Measurements from ENCODE around the gene ZNF385B. TPM values are rescaled to one million over a fixed set of nuclear protein-coding genes. Genes with fewer than 3 reads are reported as not detected.

Gene ZNF385B
- polyA plus RNA-seq, 1 donor from 2014 or later, result not detected

- Mint-ChIP-seq H3K4me1 (no peaks in the 10 kb centered on the region), H3K36me3 (no peaks in the 10 kb centered on the region), H3K4me3 (no peak overlapping the region), H3K27ac (no peak overlapping the region), H3K27me3 (no peaks in the 10 kb centered on the region), H3K9me3 (no peaks in the 10 kb centered on the region)
These were observed 283.1 kb downstream of the ZNF385B start for GRCh38 chr2:179578171-179578916.

- H3K9me3 Mint-ChIP-seq, result no peaks in the 10 kb centered on the region
- no peak overlapping the region for H3K27ac Mint-ChIP-seq
- H3K36me3 Mint-ChIP-seq, result no peaks in the 10 kb centered on the region
- H3K4me1 Mint-ChIP-seq, result no peaks in the 10 kb centered on the region
- H3K4me3 Mint-ChIP-seq, result no peak overlapping the region
- H3K27me3 Mint-ChIP-seq, result no peaks in the 10 kb centered on the region
These were observed 287.3 kb downstream of the ZNF385B start for GRCh38 chr2:179574061-179574519.

GRCh38 chr2:179572544-179572943 is 288.9 kb downstream of the ZNF385B start:
- no peaks in the 10 kb centered on the region for H3K36me3 Mint-ChIP-seq
- no peaks in the 10 kb centered on the region for H3K27me3 Mint-ChIP-seq
- no peaks in the 10 kb centered on the region for H3K4me1 Mint-ChIP-seq
- no peak overlapping the region for H3K27ac Mint-ChIP-seq
- H3K9me3 Mint-ChIP-seq, result no peaks in the 10 kb centered on the region
- no peak overlapping the region for H3K4me3 Mint-ChIP-seq

- H3K4me3 Mint-ChIP-seq, result no peak overlapping the region
- H3K36me3 Mint-ChIP-seq, result no peaks in the 10 kb centered on the region
- no peak overlapping the region for H3K27ac Mint-ChIP-seq
- H3K9me3 Mint-ChIP-seq, result no peaks in the 10 kb centered on the region
- H3K4me1 Mint-ChIP-seq, result no peaks in the 10 kb centered on the region
- H3K27me3 Mint-ChIP-seq, result no peaks in the 10 kb centered on the region
These were observed 289.7 kb downstream of the ZNF385B start for GRCh38 chr2:179571721-179572120.

GRCh38 chr2:179571252-179571651 is 290.2 kb downstream of the ZNF385B start:
- H3K4me1 Mint-ChIP-seq, result no peaks in the 10 kb centered on the region
- H3K4me3 Mint-ChIP-seq, result no peak overlapping the region
- H3K36me3 Mint-ChIP-seq, result no peaks in the 10 kb centered on the region
- H3K9me3 Mint-ChIP-seq, result no peaks in the 10 kb centered on the region
- no peak overlapping the region for H3K27ac Mint-ChIP-seq
- H3K27me3 Mint-ChIP-seq, result no peaks in the 10 kb centered on the region

- Mint-ChIP-seq H3K36me3 (no peaks in the 10 kb centered on the region), H3K9me3 (no peaks in the 10 kb centered on the region), H3K27me3 (no peaks in the 10 kb centered on the region), H3K4me1 (no peaks in the 10 kb centered on the region), H3K4me3 (no peak overlapping the region), H3K27ac (no peak overlapping the region)
These were observed 291.6 kb downstream of the ZNF385B start for GRCh38 chr2:179569831-179570233.

- H3K36me3 Mint-ChIP-seq, result no peaks in the 10 kb centered on the region
- no peak overlapping the region for H3K27ac Mint-ChIP-seq
- H3K9me3 Mint-ChIP-seq, result no peaks in the 10 kb centered on the region
- H3K4me1 Mint-ChIP-seq, result no peaks in the 10 kb centered on the region
- no peaks in the 10 kb centered on the region for H3K27me3 Mint-ChIP-seq
- no peak overlapping the region for H3K4me3 Mint-ChIP-seq
These were observed 295.6 kb downstream of the ZNF385B start for GRCh38 chr2:179565807-179566206.

GRCh38 chr2:179562330-179562885 is 299.0 kb downstream of the ZNF385B start:
- H3K27ac Mint-ChIP-seq, result no peak overlapping the region
- H3K4me1 Mint-ChIP-seq, result no peaks in the 10 kb centered on the region
- peaks cover 0 to 2% (median 0%) of the 10 kb centered on the region in 3 donors for H3K9me3 Mint-ChIP-seq
- no peak overlapping the region for H3K4me3 Mint-ChIP-seq
- H3K27me3 Mint-ChIP-seq, result peaks cover 4% of the 10 kb centered on the region
- H3K36me3 Mint-ChIP-seq, result no peaks in the 10 kb centered on the region

- Mint-ChIP-seq H3K27me3 (peaks cover 4% of the 10 kb centered on the region), H3K27ac (no peak overlapping the region), H3K9me3 (peaks cover 0 to 2% (median 0%) of the 10 kb centered on the region in 3 donors), H3K4me3 (no peak overlapping the region), H3K4me1 (no peaks in the 10 kb centered on the region), H3K36me3 (no peaks in the 10 kb centered on the region)
These were observed 299.7 kb downstream of the ZNF385B start for GRCh38 chr2:179561702-179562101.

GRCh38 chr2:179560257-179560735 is 301.1 kb downstream of the ZNF385B start:
- Mint-ChIP-seq H3K9me3 (peaks cover 0 to 2% (median 0%) of the 10 kb centered on the region in 3 donors), H3K4me1 (no peaks in the 10 kb centered on the region), H3K27me3 (peaks cover 4% of the 10 kb centered on the region), H3K36me3 (no peaks in the 10 kb centered on the region), H3K4me3 (no peak overlapping the region), H3K27ac (no peak overlapping the region)

- Mint-ChIP-seq H3K4me1 (no peaks in the 10 kb centered on the region), H3K36me3 (no peaks in the 10 kb centered on the region), H3K4me3 (no peak overlapping the region), H3K27me3 (peaks cover 4% of the 10 kb centered on the region), H3K9me3 (peaks cover 2 to 3% (median 2%) of the 10 kb centered on the region in 3 donors), H3K27ac (no peak overlapping the region)
These were observed 302.2 kb downstream of the ZNF385B start for GRCh38 chr2:179559108-179559806.

- Mint-ChIP-seq H3K27ac (no peak overlapping the region), H3K9me3 (peaks cover 2 to 3% (median 2%) of the 10 kb centered on the region in 3 donors), H3K4me1 (no peaks in the 10 kb centered on the region), H3K36me3 (no peaks in the 10 kb centered on the region), H3K4me3 (peak overlapping the region in 1 of 4 donors; percentile 44), H3K27me3 (peaks cover 4% of the 10 kb centered on the region)
These were observed 303.1 kb downstream of the ZNF385B start for GRCh38 chr2:179558010-179558934.

GRCh38 chr2:179556425-179556824 is 305.0 kb downstream of the ZNF385B start:
- no peak overlapping the region for H3K27ac Mint-ChIP-seq
- no peaks in the 10 kb centered on the region for H3K4me1 Mint-ChIP-seq
- peaks cover 2 to 3% (median 2%) of the 10 kb centered on the region in 3 donors for H3K9me3 Mint-ChIP-seq
- peaks cover 6% of the 10 kb centered on the region for H3K27me3 Mint-ChIP-seq
- no peaks in the 10 kb centered on the region for H3K36me3 Mint-ChIP-seq
- H3K4me3 Mint-ChIP-seq, result no peak overlapping the region

- peaks cover 2 to 3% (median 2%) of the 10 kb centered on the region in 3 donors for H3K9me3 Mint-ChIP-seq
- no peak overlapping the region for H3K4me3 Mint-ChIP-seq
- no peaks in the 10 kb centered on the region for H3K4me1 Mint-ChIP-seq
- peaks cover 6% of the 10 kb centered on the region for H3K27me3 Mint-ChIP-seq
- no peak overlapping the region for H3K27ac Mint-ChIP-seq
- no peaks in the 10 kb centered on the region for H3K36me3 Mint-ChIP-seq
These were observed 305.6 kb downstream of the ZNF385B start for GRCh38 chr2:179555691-179556283.
